ENCODE data around the gene EPS15.

- TF ChIP-seq POLR2AphosphoS5 (IDR thresholded peaks at IDR 0.05) (no peak), CTCF (IDR thresholded peaks at IDR 0.05 in 8 of 11, conservative IDR thresholded peaks at IDR 0.05 in 3 of 11) (no peak), POLR2A (IDR thresholded peaks at IDR 0.05) (no peak)
Observed at GRCh38 chr1:51453010-51453409, 66.1 kb downstream of the EPS15 start.

Measured in spleen (tissue), 7 donors.